GM10847 (cell line): Measurements from ENCODE around the gene KATNA1.

Experiments
- POLR2A ChIP-seq: IDR thresholded peaks from 2 replicates; pipeline ENCODE4 v1.6.1; 2011; ENCODE audit not compliant: insufficient read length; ENCODE audit errors: extremely low read depth

KATNA1 gene

DNA sequence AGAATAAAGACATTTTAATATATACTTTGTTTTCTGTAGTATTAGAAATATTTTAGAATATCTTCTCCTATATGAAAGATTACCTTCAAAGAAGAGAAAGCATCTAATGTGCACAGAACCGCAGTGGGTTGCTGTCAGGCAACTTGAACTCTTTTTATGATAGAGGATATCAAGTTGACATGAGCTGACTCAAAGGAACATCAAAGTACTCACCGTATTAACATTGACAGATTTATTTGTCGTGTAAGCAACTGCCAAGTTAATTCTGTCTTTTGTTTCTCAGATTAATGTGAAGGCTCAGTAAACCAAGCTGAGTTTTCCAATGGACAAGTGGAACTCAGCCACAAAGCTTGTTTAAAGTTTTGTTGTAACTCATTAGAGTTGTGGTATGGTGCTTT, 84.6 kb downstream of the KATNA1 start:
- no peak for TF ChIP-seq POLR2A

- TF ChIP-seq POLR2A, result no peak
These were observed 85.1 kb downstream of the KATNA1 start for GRCh38 chr6:149563203-149563927.

DNA sequence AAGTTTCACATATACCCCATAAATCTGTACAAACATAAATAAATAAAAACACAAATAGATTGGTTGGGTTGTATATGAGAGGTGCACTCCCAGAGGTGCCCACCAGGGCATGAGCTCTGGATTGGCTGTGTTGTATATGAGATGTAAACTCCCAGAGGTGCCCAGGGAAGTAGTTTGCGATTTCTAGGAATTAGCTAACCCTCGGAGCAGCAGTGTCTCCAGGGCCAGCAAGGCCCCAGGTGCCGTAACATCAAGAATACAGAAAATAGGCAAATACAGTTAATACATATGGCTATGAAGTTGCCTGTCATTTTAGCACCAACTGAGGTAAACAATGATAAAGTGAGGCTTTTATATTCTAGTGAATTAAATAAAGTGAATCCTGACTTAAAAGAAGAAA, 87.8 kb downstream of the KATNA1 start:
- no peak for TF ChIP-seq POLR2A

DNA sequence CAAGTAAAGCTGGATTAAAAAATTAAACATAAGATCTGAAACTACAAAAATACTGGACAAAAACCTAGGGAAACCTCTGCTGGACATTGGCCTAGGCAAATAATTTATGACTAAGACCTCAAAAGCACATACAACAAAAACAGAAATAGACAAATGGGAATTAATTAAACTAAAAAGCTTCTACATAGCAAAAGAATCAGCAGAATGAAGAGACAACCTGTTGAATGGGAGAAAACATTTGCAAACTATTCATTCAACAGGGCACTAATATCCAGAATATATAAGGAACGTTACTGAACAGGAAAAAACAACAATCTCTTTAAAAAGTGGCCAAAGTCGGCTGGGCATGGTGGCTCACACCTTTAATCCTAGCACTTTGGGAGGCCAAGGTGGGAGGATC, 89.1 kb downstream of the KATNA1 start:
- TF ChIP-seq POLR2A, result no peak

DNA sequence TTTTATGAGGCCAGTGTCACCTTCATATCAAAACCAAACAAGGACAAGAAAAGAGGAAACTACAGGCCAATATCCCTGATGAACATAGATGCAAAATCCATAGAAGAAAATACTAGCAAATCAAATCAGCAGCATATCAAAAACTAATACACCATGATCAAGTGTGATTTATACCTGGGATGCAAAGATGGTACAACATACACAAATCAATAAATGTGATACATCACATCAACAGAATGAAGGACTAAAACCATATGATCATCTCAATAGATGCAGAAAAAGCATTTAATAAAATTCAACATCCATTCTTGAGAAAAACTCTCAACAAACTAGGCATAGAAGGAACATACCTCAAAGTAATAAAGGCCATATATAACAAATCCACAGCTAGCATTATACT, 90.5 kb downstream of the KATNA1 start:
- TF ChIP-seq POLR2A, result no peak

DNA sequence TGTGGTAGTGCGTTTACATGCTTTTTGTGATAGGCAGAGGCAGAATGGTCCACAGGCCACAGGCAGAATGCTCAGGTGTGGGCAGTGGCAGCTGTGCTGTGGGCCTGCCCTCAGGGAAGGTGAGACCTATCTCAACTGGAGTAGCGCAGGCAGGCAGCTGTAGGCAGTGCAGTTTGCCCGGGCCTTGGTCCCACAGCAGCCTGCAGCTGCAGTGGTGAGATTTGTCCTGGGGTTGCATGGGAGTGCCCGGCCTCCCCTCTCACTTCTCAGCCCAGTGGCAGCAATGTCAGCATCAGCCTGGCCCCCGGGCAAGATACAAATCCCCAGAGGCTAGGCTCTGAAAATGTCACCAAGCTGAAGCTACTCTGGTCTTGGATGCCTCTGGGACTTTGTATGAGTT, 96.6 kb downstream of the KATNA1 start:
- TF ChIP-seq POLR2A, result no peak

- TF ChIP-seq POLR2A, result peak; percentile 74
These were observed 102.6 kb downstream of the KATNA1 start, which contains the start of gene PPIL4 for GRCh38 chr6:149545754-149546471. Gene PPIL4, minus strand, starts transcription at chr6:149546043. Its CDS starts 38 bp downstream, at chr6:149546005.

DNA sequence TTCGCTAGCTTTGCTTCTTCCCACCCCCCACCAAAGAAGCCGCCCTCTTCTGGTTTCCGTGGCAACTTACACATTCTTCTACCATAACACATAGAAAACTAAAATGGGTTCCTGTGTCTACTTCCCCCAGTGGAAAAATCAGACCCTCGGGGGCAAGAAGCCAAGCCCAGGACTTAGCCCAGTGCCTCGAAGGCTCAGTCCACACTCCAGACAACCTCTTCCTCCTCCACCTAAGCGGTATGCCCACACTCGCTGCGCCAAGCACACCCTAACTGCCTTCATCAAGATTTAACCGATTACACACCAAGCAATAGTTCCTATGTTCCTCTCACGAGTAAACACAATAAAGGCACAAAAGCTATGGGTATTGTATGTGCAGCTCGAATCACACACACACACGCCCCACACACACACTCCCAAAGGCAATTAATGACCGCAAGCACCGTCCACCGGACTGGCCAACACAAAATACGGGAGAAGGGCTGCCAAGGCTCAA, 103.2 kb downstream of the KATNA1 start:
- TF ChIP-seq POLR2A, result no peak
